ENCODE results near the gene FRMPD2. TPM values are rescaled to one million over a fixed set of nuclear protein-coding genes. Genes with fewer than 3 reads are reported as not detected.
A peak's percentile ranks its signal among the peaks of the same experiment; 100 is the strongest.

FRMPD2 gene
- total RNA-seq, 4 donors from 2014 or later: 0.80 TPM; not detected in 3

DNA sequence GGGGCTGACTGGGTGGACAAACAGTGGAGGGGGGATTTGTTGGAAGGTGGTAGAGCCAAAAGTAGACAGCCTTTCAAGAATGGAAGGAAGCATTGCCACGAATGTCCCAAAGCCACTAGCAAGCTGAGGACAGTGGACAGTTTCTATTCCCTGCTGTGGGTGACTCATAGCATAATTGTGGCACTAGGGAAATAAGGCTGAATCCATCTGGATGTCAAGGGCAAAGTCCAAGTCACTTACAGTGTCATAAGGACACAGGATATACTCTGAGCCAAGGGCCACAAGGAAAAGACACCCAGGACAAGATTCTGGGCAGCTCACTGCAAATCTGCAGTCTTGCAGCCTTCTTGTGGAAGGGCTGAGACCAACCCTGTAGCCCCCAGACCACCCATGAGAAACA lies 79.7 kb downstream of the FRMPD2 start:
- TF ChIP-seq POLR2AphosphoS5 (IDR thresholded peaks at IDR 0.05): peak in 2 of 3 donors; percentile 53 to 71
- TF ChIP-seq EP300 (IDR thresholded peaks at IDR 0.05; ENCODE audit: low read depth): no peak
- in situ Hi-C loops (cut with MboI; ENCODE audit: low pct_ligation_motif_present in 1 of 4, low pct_unique_long_range_greater_than_20kb in 1 of 4, low sequenced_read_pairs in 3 of 4): no loop called here
- WGBS, 2 donors (ENCODE audit: low coverage in 1 of 2): 35% methylated on average over 1 of the region's 1 CpG; no CpG with 5 or more reads in 1 of the 2 donors
- no peaks in the 10 kb centered on the region for H3K27me3 ChIP-seq
- intact Hi-C loops (cut with DNase I; ENCODE audit: low total_unique reads): no loop called here
- H3K4me1 ChIP-seq: peaks cover 0 to 12% (median 5%) of the 10 kb centered on the region in 4 donors
- H3K36me3 ChIP-seq: no peaks in the 10 kb centered on the region
- H3K27ac ChIP-seq: peak overlapping the region in 3 of 4 donors; percentile 48 to 62 (median 55)
- peak; percentile 46 for DNase-seq
- H3K4me3 ChIP-seq: no peak overlapping the region
- no peaks in the 10 kb centered on the region for H3K9me3 ChIP-seq

- Histone ChIP-seq H3K4me3 (no peak overlapping the region), H3K36me3 (no peaks in the 10 kb centered on the region), H3K9me3 (no peaks in the 10 kb centered on the region), H3K27me3 (no peaks in the 10 kb centered on the region), H3K27ac (no peak overlapping the region), H3K4me1 (peaks cover 0 to 12% (median 5%) of the 10 kb centered on the region in 4 donors)
- in situ Hi-C loops (cut with MboI; ENCODE audit: low pct_ligation_motif_present in 1 of 4, low pct_unique_long_range_greater_than_20kb in 1 of 4, low sequenced_read_pairs in 3 of 4) (no loop called here), intact Hi-C loops (cut with DNase I; ENCODE audit: low total_unique reads) (no loop called here)
- DNase-seq: no peak
- 82 to 85% methylated on average over 2 of the region's 2 CpGs for WGBS, 2 donors (ENCODE audit: low coverage in 1 of 2)
- TF ChIP-seq CTCF (IDR thresholded peaks at IDR 0.05) (no peak), POLR2A (IDR thresholded peaks at IDR 0.05) (no peak), EP300 (IDR thresholded peaks at IDR 0.05; ENCODE audit: low read depth) (no peak), POLR2AphosphoS5 (IDR thresholded peaks at IDR 0.05) (no peak)
Observed at GRCh38 chr10:48193556-48193955, 80.9 kb downstream of the FRMPD2 start.

GRCh38 chr10:48192881-48193450 lies 81.5 kb downstream of the FRMPD2 start:
- no peak for TF ChIP-seq POLR2A (IDR thresholded peaks at IDR 0.05)
- no peak for TF ChIP-seq POLR2AphosphoS5 (IDR thresholded peaks at IDR 0.05)
- no peak for TF ChIP-seq CTCF (IDR thresholded peaks at IDR 0.05)
- TF ChIP-seq EP300 (IDR thresholded peaks at IDR 0.05; ENCODE audit: low read depth): no peak
- no peaks in the 10 kb centered on the region for H3K36me3 ChIP-seq
- H3K27ac ChIP-seq: no peak overlapping the region
- DNase-seq: no peak
- WGBS, 2 donors (ENCODE audit: low coverage in 1 of 2): 85% methylated on average over 9 of the region's 9 CpGs; no CpG with 5 or more reads in 1 of the 2 donors
- H3K27me3 ChIP-seq: no peaks in the 10 kb centered on the region
- in situ Hi-C loops (cut with MboI; ENCODE audit: low pct_ligation_motif_present in 1 of 4, low pct_unique_long_range_greater_than_20kb in 1 of 4, low sequenced_read_pairs in 3 of 4): no loop called here
- no peak overlapping the region for H3K4me3 ChIP-seq
- H3K4me1 ChIP-seq: peaks cover 0 to 12% (median 5%) of the 10 kb centered on the region in 4 donors
- H3K9me3 ChIP-seq: no peaks in the 10 kb centered on the region
- intact Hi-C loops (cut with DNase I; ENCODE audit: low total_unique reads): no loop called here

GRCh38 chr10:48187713-48188485 lies 86.6 kb downstream of the FRMPD2 start:
- DNase-seq: no peak
- Histone ChIP-seq H3K4me3 (no peak overlapping the region), H3K36me3 (no peaks in the 10 kb centered on the region), H3K4me1 (no peaks in the 10 kb centered on the region), H3K27ac (no peak overlapping the region), H3K27me3 (no peaks in the 10 kb centered on the region), H3K9me3 (no peaks in the 10 kb centered on the region)
- TF ChIP-seq POLR2A (IDR thresholded peaks at IDR 0.05): no peak
- no peak for TF ChIP-seq CTCF (IDR thresholded peaks at IDR 0.05)
- no peak for TF ChIP-seq EP300 (IDR thresholded peaks at IDR 0.05; ENCODE audit: low read depth)
- TF ChIP-seq POLR2AphosphoS5 (IDR thresholded peaks at IDR 0.05): no peak
- in situ Hi-C loops (cut with MboI; ENCODE audit: low pct_ligation_motif_present in 1 of 4, low pct_unique_long_range_greater_than_20kb in 1 of 4, low sequenced_read_pairs in 3 of 4) (no loop called here), intact Hi-C loops (cut with DNase I; ENCODE audit: low total_unique reads) (no loop called here)
- 63 to 71% methylated on average over 1 to 10 of the region's 10 CpGs for WGBS, 2 donors (ENCODE audit: low coverage in 1 of 2)

All from transverse colon (tissue), 4 donors.